HS-5 (cell line): Measurements from ENCODE around the gene CABS1.
A peak's percentile ranks its signal among the peaks of the same experiment; 100 is the strongest.

ENCODE experiments used
- DNase-seq: peaks from one replicate; pipeline ENCODE4 v3.0.0-alpha.2; 2012; ENCODE audit warnings: low read depth

Gene CABS1

DNA sequence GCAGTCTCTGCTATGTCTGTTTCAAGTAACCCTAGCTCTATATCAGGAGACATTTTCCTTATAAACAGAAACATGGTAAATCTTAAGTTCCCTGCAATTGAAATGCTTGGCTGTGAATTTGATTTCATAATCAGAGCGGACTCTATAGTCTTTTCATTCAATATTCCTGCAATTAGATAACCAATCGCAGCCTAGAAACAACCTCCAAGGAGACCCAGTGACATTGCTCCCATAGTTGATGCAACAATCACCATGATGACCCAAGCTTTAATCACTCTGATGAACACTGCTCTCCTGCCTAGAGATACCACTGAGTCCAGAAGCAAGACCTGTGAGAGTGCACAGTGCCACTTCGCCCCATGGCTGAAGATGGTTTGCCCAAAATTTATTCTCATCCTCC is at the start of gene CABS1:
CABS1 (plus strand) TSS at position 301 of the 400 bp plus-strand sequence; CDS start at position 360, 59 bp downstream.
- no peak for DNase-seq

- DNase-seq: no peak
Observed at GRCh38 chr4:70288651-70289050, 46.1 kb upstream of the CABS1 start.

GRCh38 chr4:70291341-70291740 is 43.4 kb upstream of the CABS1 start:
- DNase-seq: no peak

GRCh38 chr4:70297576-70297975 is 37.2 kb upstream of the CABS1 start:
- DNase-seq: no peak

GRCh38 chr4:70298051-70298450 is 36.7 kb upstream of the CABS1 start:
- DNase-seq: no peak

DNA sequence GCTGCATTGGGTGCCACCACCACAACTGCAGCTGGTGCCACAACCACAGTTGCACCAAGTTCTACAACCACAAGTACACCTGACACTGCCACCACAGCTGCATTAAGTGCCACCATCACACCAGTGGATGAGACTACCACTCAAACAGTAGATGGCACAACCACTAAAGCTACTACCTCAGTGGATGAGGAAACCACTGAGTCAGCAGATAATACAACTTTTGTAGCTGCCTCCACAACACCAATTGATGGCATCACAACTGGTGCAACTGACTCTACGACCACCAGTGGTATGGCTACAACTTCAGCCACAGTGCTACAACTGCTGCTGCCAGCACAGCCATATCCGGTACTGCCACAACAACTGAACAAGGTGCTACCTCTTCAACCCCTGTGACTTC is 35.1 kb upstream of the CABS1 start:
- DNase-seq: no peak

GRCh38 chr4:70300215-70300614 is 34.6 kb upstream of the CABS1 start:
- no peak for DNase-seq

GRCh38 chr4:70303090-70303489 is 31.7 kb upstream of the CABS1 start:
- no peak for DNase-seq

DNA sequence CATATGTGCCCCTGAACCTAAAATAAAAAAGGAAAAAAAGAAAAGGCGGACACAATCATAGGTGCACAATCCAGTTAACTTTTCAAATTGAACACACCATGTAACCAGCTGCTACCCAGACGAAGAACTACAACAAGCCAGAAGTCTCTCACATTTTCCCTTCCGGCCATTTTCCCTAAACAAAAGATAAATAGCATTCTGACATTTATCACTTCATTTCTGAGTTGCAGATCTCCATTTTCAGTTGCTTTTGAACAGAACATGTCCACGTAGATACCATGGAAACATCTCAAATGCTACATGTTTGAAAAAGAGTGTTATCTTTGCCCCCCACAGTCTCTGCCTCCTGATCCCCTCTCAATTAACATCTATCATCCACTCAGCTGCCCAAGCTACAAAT is 29.2 kb upstream of the CABS1 start:
- no peak for DNase-seq

GRCh38 chr4:70306076-70306475 is 28.7 kb upstream of the CABS1 start:
- DNase-seq: no peak

DNA sequence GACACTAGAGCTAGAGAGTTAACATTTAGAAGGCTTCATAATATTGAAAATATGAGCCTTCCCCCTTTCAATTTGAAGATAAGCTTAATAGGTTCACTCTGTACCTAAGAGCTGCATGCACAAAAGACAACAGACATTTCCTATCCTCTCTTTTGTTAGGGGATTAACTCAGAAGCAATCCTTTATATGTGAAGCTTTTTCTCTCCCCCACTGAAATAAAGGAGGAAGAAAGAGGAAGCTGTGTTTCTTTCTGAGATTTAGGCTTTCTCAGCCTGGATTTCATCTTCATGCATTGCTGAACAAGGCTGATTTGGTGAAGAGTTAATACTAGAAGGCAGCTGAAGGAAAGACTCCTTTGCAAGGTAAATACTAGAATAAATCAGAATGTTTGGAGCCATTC is 21.0 kb upstream of the CABS1 start:
- no peak for DNase-seq

DNA sequence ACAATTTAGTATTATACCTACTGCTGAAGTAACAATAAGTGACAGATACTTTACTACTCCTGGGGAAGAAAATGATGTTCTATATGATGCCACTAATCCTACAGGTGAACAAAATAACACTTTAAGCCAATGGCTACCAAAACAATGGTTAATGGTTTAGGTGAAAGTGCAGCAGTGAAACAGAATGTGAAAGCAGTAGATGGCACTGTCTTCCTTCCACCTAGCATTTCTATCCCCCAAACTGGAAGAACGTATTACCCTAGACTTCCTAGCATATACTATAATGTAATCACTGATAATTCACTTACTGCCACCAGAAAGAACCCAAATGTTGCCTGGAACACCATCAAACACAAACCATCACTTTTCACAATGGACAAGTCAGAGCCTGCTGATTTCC is 18.9 kb upstream of the CABS1 start:
- DNase-seq: no peak

DNA sequence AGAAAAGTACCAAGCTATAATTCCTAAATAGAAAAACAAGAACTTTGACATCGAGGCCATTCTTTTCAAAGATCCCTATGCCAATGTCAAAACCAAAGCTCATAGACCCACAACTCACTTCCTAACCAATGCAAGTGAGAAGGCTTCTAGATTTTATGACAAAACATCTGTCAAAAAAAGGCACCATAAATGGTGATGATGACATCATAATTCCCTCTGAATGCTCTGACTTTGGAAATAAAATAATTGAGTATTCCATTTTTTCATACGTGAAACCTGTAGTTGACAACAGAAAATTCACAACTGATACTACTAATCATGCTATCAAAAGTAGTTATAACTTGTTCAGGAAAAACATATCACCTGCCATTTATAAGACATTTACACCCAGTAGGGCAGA is 8.7 kb upstream of the CABS1 start:
- no peak for DNase-seq

DNA sequence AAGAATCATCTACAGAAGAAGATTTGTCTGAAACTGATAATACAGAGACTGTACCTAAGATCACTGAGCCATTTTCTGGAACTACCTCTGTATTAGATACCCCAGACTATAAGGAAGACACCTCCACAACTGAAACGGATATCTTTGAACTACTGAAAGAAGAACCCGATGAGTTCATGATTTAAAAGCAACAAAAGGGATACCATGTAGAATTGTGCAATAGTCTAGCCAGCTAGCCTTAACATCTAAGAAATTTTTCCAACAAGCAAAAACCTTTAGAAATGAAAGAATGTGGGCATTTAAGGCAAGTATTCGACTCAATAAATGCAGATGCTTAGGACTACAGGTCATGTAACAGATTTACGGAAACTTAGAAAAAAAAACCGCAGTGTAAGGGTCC is 1.3 kb downstream of the CABS1 start:
- DNase-seq: no peak

DNA sequence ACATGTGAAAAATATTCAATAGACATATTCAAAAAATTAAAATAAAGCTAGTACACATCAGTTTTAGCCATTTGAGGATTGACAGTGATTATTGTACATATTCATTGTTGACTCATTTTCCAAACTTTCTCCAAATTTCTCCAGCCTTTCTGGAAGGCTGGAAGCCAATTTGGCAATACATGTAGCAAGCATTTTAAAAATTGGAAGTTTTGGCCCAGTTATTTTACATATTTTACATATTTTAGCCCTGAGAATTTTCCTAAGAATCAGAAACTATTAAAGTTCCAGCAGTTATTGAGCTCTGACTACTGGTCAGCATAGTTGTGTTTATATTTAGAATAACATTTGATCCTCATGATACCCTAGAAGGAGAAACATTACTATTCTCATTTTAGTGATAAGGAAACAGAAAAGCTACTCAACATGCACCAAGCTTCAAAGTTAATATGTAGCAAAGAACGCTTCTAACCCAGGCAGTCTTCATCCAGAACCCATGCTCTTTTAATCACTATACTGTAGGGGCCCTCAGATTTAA is 3.2 kb downstream of the CABS1 start:
- peak; percentile 10 for DNase-seq

GRCh38 chr4:70356185-70356584 is 21.4 kb downstream of the CABS1 start:
- DNase-seq: no peak

DNA sequence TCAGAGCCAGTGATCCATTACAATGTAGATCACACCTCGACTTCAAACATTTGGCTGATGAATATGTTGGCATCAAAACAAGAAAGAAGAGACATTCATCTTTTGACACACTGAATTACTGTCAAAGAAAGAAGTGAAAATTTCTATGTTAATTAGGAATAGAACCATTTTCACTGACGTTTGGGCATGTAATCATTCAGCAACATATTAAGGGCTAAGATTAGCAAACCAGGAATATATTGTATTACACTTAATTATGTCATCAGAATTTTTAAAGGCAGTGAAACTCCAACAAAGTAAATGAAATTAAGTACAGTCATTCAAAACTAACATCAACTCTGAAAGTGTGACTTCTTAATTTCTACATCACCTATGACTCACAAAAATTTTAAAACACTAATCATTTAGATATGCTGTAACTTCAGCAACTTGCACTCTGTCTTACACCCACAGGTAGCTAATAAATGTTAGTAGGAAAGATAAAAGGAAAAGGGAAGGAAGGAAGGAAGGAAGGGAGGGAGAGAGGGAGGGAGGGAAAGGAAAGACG is 24.4 kb downstream of the CABS1 start:
- no peak for DNase-seq

DNA sequence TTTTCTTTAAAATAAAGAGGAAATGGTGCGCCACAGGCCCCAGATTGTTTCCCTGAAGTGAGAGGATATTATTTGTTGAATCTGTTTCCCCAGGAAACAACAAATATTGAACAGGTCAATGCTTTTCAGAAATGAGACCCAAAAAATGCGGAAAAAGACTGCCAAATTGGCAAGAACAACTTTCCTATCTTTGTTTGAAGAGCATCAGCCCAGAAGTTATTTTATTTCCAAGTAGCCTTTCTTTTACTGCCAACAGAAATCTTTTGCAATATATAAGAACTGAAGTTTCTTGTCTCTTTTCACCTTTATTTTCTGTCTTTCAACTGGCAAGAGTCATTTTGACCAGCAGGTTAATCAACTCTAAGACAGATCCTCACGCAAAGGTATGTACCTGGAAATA is 25.7 kb downstream of the CABS1 start, which contains the start of gene SMR3A:
SMR3A (plus strand) TSS at position 301 of the 400 bp plus-strand sequence. CDS start 1,356 bp downstream, outside the sequence.
- DNase-seq: no peak

GRCh38 chr4:70364002-70364401 is 29.2 kb downstream of the CABS1 start:
- no peak for DNase-seq

DNA sequence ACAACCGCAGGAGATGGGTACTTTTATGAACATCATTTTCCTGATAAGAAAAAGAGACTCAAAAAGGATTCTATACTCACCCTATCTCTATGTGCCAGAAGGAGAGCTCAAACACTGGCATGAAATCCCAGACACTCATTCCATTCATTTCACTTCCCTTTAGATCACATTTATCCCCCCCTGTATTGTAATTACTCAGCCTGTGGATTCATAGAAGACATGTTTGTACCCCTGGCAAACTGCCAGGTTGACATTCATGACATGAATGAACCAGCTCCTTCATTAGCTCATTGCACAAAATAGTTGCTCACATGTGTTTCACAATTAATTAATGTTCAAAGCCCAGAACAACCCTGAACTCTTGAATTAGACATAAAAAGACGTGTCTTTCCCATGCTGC is 30.7 kb downstream of the CABS1 start:
- no peak for DNase-seq

DNA sequence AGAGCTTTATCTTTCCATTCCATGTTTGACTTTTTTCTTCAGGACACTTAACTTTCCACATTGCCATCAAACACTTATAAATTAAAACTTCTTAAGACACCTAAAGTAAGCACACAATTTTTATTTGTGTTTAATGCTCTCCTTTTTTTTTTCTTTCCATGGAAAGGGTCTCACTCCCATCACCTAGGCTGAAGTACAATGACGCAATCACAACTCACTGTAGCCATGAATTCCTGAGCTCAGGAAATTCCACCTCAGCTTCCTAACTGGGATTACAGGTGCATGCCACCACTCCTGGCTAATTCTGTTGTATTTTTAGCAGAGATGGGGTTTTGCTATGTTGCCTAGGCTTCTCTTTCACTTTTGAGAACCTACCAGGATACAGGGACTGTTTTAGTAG is 33.0 kb downstream of the CABS1 start:
- no peak for DNase-seq

- DNase-seq: no peak
Observed at GRCh38 chr4:70371987-70372386, 37.2 kb downstream of the CABS1 start.

DNA sequence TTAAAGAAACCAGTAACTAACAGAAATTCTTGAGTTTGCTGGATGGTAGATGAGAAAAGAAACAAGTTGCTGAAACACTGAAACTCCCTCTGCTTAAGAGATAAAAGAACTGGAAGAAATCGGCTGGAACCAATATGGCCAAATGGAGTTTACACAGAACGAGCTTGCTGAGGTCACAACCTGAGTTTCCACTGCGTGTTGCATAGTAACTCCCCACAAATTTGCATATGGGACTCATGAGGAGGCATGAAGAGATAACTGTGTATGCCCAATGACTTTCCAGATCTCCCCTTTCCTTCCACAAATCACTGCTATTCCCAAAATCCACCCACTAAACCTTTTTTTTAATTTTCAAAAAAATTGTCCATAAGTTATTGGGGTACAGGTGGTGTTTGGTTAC is 38.0 kb downstream of the CABS1 start:
- no peak for DNase-seq

DNA sequence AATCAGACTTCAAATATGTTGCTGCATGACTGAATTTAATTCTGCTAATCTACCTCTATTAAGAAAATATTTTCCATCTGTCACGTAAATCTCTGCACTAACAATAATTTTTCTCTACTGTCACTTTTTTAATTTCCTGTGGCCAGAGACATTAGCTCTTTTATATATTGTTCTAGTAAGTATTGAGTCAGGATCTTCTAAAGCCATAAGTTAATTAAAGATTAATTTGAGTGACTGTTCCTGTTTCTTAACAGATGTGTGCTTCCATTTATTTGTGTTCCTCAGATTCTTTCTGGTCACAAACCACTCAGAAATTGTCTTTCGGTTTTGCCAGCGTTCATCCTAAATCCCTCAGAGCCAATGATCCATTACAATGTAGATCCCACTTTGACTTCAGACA is 45.8 kb downstream of the CABS1 start:
- no peak for DNase-seq
